Activated effector memory CD4-positive, alpha-beta T cell treated with anti-CD3 and anti-CD28 coated beads, Interleukin-2, amount 50 U/mL, for 16 hours (primary cell): Measurements from ENCODE around the gene VHLL.

Source experiments
- DNase-seq: peaks from one replicate; pipeline ENCODE4 v3.0.0-alpha.2; 2020

The VHLL gene

DNA sequence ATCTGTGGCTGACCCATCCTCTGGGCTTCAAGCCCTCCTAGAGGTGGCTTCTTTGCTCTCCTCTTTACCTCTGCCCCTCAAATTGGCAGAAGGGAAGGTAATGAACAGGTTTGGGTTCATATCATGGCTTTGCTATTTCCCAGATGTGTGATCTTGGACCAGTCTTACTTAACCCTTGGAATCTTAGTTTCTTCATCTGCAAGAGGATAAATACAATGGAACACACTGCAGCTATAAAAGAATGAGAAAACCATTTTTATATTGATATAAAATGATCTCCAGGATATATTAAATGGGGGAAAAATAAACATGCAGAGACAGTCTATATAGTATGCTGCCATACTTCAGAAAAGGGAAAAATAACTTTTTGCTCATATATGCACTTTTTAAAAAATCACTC is 9.2 kb downstream of the VHLL start:
- no peak for DNase-seq

DNA sequence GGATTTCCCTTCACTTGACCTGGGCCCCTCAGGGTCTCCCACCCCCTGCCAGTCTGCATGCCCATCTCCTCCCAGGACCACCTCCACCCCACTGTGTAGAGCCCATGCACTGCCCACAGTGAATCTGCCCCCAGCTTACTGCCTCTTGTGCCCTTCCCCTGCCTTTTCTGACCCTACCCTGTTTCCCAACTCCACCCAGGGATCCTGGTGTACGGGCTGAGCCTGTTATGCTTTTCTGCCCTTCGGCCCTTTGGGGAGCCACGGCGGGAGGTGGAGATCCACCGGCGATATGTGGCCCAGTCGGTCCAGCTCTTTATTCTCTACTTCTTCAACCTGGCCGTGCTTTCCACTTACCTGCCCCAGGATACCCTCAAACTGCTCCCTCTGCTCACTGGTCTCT is 13.0 kb downstream of the VHLL start:
- DNase-seq: no peak

GRCh38 chr1:156285437-156285836 is 13.7 kb downstream of the VHLL start:
- DNase-seq: no peak

- no peak for DNase-seq
Measured at GRCh38 chr1:156284757-156285156, 14.3 kb downstream of the VHLL start.

DNA sequence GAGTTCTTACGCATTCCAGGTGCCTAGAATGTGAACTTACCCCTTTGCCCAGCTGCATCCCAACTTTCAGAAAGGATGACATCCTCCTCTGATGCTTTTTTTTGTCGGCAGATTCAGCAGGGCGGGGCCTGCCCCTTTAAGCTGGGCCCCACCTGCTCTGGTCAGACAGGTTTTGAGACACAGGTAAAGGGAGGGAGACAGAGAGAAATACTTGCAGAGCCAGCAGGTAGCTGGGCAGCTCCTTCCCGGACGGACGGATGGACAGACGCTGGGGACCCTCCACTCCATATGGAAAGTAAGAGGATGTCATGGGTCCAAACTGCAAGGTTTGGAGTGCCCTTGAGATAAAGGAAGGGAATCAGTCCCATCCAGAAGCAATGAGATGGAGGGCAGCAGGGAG is 15.0 kb downstream of the VHLL start, which contains the start of gene TMEM79:
TSS of gene TMEM79 (plus strand) at position 214 of the 400 bp plus-strand sequence. CDS start 902 bp downstream, outside the sequence.
- DNase-seq: no peak

- no peak for DNase-seq
Measured at GRCh38 chr1:156283521-156283920, 15.6 kb downstream of the VHLL start.

DNA sequence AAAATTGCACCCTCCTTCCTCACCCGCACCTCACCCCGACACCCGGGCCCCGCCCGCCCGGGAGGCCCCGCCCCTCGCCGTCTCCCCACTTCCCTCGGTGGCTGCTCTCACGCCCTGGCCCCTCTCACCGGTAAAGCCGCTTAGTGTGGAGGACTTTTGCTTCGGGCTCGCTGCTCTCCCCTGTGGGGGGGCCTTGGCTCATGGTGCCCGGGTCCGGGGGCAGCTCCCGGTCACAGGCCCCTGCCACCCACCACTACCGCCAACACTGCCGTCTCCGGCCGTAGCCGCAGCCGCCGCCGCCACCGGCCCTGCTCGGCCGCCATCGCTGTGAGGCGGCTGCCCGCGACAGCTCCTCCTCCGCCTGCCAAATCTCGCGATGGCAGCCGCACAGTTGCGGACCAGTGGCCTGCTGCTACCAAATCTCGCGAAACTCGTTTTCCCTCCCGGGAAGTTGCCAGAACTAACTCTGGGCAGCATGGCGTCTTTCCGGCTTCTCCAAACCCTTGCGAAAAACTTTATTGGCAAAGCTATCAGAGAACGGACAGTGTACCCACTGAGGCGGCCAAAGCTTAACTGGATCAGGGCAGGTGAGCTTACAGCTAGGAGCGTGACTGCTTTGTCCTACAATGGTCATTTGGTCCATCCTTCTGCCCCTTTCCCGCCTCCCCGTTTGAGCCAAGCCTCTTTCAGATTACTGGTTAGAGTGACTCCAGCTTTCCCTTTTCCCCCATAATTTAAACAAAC is 16.5 kb downstream of the VHLL start, which contains the start of gene SMG5:
TSS of gene SMG5 (minus strand) at position 347 of the 744 bp plus-strand sequence. CDS start at position 202, 145 bp downstream.
- DNase-seq: peak; percentile 97

- peak; percentile 68 for DNase-seq
Measured at GRCh38 chr1:156281693-156282478, 17.2 kb downstream of the VHLL start.

- DNase-seq: peak; percentile 78
Measured at GRCh38 chr1:156281281-156281680, 17.8 kb downstream of the VHLL start.

DNA sequence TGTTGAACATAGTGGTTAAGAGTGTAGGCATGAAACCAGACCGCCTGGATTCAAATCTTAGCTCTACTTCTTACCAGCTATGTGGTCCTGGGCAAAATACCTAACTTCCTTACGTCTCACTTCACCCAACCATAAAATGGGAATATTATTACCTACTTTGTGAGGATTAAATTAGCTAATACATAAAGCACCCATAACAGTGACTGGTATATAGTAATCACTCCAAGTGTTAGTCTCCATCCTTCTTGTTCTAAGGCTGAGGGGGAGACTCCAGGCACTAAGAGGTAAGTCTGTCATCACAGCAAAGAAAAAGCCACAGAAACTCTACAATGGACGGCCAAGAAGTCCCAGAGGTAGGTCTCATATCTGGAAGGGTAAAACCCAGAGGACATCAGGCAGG is 19.3 kb downstream of the VHLL start:
- no peak for DNase-seq

- no peak for DNase-seq
Measured at GRCh38 chr1:156276966-156277381, 22.1 kb downstream of the VHLL start.

DNA sequence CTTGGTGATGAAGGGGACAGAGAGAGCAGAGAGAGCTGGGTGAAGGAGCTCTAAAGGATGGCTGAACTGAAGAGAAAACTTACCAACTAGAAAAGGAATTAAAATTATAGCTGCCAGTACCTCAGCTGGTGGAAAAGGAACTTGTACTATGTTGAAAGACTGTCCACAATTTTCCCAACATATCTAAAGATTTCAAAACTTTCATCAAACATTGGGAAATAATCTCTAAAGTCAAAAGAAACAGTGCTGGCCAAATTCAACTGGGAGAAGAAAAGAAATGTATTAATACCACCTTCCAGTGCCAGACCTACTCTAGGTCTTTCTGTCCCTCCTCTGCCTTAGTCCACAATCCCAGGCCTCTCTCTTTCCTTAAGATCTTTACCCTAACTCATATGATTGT is 22.6 kb downstream of the VHLL start:
- no peak for DNase-seq

GRCh38 chr1:156270314-156270713 is 28.8 kb downstream of the VHLL start:
- no peak for DNase-seq

DNA sequence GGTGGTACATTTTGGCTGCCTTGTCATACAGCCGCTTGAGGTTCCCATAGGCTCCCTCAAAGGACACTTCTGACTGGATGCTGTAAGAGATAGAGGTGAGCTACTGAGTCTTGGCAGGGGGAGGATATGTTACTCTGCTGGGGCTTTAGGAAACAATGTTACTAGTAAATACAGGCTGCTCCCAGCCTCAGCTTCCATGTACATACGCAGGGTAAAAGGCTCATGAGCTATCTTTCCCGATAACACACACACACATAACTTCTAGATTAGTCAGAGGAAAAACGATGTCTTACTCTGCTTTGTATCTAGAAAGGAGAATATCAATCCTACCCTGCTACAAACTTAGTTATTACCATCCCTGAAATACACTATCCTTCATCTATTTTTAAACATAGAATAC is 30.8 kb downstream of the VHLL start:
- DNase-seq: no peak

GRCh38 chr1:156266051-156266450 is 33.1 kb downstream of the VHLL start:
- no peak for DNase-seq

GRCh38 chr1:156263288-156263655 is 35.8 kb downstream of the VHLL start:
- no peak for DNase-seq

DNA sequence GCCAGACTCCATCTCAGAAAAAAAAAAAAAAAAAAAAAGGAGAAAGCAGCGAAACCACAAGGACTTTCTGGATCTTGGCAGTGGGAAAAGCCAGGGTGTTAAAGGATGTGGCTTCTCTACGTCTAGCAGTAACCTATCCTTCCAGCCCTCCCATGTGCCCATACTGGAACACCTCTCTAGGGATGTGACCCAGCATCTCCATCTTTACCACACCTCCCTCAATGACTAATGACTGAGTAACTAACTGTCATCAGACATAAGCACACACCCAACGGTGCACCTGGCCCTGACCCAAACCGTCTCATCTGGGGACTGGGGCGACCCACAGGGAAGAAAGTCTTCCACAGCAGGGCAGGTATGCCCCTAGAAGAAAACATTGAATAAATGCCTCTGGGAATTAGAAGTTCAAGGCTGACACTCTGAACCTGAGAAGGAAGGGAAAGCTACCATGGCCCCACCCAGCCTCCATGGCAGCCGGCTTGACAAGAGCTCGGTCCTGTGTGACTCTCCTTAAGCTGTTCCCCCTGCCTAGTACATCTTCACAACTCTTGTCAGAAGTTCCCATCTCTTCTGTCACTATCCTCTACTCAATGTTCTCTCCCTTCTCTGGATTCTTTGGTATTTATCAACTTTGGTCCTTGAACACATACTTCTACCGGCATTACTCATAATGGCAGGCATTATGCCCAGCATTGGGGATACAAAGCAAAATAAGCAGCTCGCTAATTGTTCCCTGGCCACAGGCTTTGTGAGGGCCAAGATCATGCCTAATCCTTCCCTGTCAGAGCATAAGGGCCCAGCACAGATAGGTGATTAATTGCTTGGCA is 36.4 kb downstream of the VHLL start:
- no peak for DNase-seq

- no peak for DNase-seq
Measured at GRCh38 chr1:156260896-156261295, 38.2 kb downstream of the VHLL start.

DNA sequence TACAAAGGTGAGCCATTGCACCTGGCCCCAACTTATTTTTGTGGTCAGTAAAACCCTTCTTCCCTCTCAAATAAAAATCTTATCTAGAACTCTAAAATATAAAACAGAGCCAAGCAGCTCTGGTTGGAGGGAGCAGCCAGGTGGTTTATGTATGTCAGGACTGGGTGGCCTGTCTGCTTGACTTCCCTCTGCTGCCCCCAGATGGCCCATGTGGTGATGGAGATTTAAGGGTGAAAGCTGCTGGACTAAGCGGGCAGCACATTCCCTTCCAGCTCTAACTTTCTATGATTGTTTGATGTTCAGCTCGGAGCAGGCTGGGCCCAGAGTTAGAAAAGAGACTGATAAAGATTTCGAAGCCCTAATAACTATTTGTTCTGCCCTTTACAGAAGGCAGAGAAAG is 39.3 kb downstream of the VHLL start:
- no peak for DNase-seq

DNA sequence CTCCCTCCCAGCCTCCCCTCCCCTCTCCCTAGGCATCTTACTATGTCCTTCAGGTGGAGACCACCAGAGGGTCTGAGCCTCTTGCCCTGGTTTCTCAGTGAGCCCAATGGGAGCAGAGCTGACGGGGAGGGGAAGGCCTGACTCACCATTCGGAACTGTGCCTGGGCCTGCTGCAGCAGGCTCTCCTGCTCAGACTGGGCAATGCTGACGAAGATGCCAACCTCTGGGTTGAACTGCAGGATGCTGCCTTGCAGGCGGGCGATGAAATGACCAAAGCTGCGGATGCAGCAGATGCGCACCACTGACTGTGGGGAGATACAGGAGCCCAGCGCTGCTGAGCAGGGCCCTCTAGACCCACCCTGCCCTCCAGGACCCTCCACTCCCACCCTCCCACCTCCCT is 40.2 kb downstream of the VHLL start:
- DNase-seq: no peak

DNA sequence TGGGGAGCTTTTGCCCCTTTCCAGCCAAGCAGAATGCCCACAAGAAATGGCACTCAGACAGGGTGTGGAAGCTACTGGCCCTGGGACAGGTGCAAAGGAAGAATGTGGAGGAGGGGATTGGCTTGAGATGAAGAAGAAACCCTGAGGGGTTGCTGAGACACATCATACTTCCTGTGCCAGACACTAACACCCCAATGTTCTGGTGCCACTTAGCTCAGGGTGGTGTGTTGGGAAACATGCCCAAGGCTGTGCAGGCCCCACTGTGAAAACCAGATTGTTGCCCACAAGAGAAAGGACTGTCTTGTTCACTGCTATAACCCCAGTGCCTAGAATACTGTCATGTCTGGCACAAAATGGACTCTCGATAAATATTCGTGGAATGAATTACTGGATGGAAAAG is 41.4 kb downstream of the VHLL start:
- DNase-seq: no peak

- no peak for DNase-seq
Measured at GRCh38 chr1:156253634-156254033, 45.5 kb downstream of the VHLL start.

DNA sequence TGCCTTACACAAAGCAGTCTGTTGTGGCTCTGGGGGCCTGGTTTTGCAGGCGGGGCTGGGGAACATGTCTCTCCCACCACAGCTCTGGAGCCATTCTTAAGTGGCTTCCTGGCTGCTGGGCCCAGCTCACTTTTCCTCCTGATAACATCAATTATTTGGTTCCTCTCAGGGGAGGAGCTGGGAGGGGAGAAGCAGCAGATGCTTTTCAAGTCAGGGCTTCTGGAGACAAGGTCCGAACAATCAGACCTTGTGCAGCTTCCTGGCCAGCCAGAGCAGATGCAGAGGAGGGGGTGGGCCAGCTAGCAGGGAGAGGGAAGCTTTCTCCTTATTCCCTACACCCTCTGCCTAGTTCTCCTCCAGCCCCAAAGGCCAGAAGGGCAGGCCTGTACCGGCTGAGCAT is 47.6 kb downstream of the VHLL start:
- DNase-seq: no peak
